IMR-90 (cell line): Measurements from ENCODE around the gene ZNF670. TPM values are rescaled to one million over a fixed set of nuclear protein-coding genes. Genes with fewer than 3 reads are reported as not detected.

Experiments
- ATAC-seq: fragments of 200-7000 bp; cut with Tn5 transposase; 2 replicates; pipeline ENCODE4 v1.9.1; 2020; ENCODE audit warnings: low read depth, mild to moderate bottlenecking, moderate library complexity
- BruUV-seq: library from RNA; stranded (reverse); fragments of 400-500 nt; replicated peaks from 2 replicates; lab custom pipeline; 2021; lab: Mats Ljungman, UMichigan
- CTCF ChIA-PET: fragments of 300-600 bp; formaldehyde crosslinking; extraction: SDS; loops from one replicate; lab custom pipeline; 2021; ENCODE audit warnings: antibody characterized with exemption; lab: Yijun Ruan, JAX
- POLR2A ChIA-PET: fragments of 300-600 bp; sonication (Branson Sonifier 250); formaldehyde crosslinking; loops from one replicate; lab custom pipeline; 2022; ENCODE audit warnings: antibody characterized with exemption; ENCODE audit not compliant: unreplicated experiment; lab: Charles Lee
- DNase-seq: peaks from one replicate; pipeline ENCODE4 v3.0.0; 2013
- H2AFZ ChIP-seq: replicated peaks from 2 replicates; pipeline ENCODE3; 2013; ENCODE audit warnings: low read length, mild to moderate bottlenecking; ENCODE audit not compliant: poor library complexity
- H2AK5ac ChIP-seq: 2 replicates; pipeline ENCODE4 v1.6.1; 2013; ENCODE audit warnings: low read depth, low read length, inconsistent platforms
- H2AK9ac ChIP-seq: replicated peaks from 2 replicates; pipeline ENCODE3; 2013; ENCODE audit warnings: mild to moderate bottlenecking, low read depth, low read length, moderate library complexity; ENCODE audit not compliant: poor library complexity
- H2BK120ac ChIP-seq: 2 replicates; pipeline ENCODE4 v1.6.1; 2013; ENCODE audit warnings: low read depth, low read length, inconsistent platforms
- H2BK15ac ChIP-seq: 3 replicates; pipeline ENCODE4 v1.6.1; 2013; ENCODE audit warnings: low read depth, low read length, inconsistent platforms
- H2BK20ac ChIP-seq: 2 replicates; pipeline ENCODE4 v1.6.1; 2013; ENCODE audit warnings: low read depth, mild to moderate bottlenecking, inconsistent platforms, low read length, moderate library complexity
- H2BK5ac ChIP-seq: 2 replicates; pipeline ENCODE4 v1.6.1; 2013; ENCODE audit warnings: mild to moderate bottlenecking, low read depth, low read length, inconsistent platforms; ENCODE audit not compliant: poor library complexity, severe bottlenecking
- H3K14ac ChIP-seq: replicated peaks from 2 replicates; pipeline ENCODE4 v1.6.1; 2013; ENCODE audit warnings: low read depth, low read length, inconsistent platforms
- H3K18ac ChIP-seq: 2 replicates; pipeline ENCODE4 v1.6.1; 2013; ENCODE audit warnings: low read depth, low read length, control low read depth
- H3K23ac ChIP-seq: 2 replicates; pipeline ENCODE4 v1.6.1; 2013; ENCODE audit warnings: low read depth, low read length, inconsistent platforms
- H3K27ac ChIP-seq: 2 replicates; pipeline ENCODE4 v1.5.1; 2013; ENCODE audit warnings: mild to moderate bottlenecking, control low read depth, low read length; ENCODE audit not compliant: insufficient read depth
- H3K27me3 ChIP-seq: 2 replicates; pipeline ENCODE4 v1.6.1; 2013; ENCODE audit warnings: low read length; ENCODE audit not compliant: control insufficient read depth, insufficient read depth
- H3K36me3 ChIP-seq: 2 replicates; pipeline ENCODE4 v1.6.1; 2013; ENCODE audit warnings: low read length, mixed read lengths; ENCODE audit not compliant: control insufficient read depth, insufficient read depth
- H3K4ac ChIP-seq: 2 replicates; pipeline ENCODE4 v1.6.1; 2013; ENCODE audit warnings: low read depth, low read length, inconsistent platforms
- H3K4me1 ChIP-seq: 2 replicates; pipeline ENCODE4 v1.6.1; 2013; ENCODE audit warnings: low read length, mixed read lengths; ENCODE audit not compliant: control insufficient read depth, insufficient read depth
- H3K4me2 ChIP-seq: 2 replicates; pipeline ENCODE4 v1.6.1; 2013; ENCODE audit warnings: low read depth, mild to moderate bottlenecking, control low read depth, low read length, moderate library complexity
- H3K4me3 ChIP-seq: 2 replicates; pipeline ENCODE4 v1.5.1; 2013; ENCODE audit warnings: low read depth, mild to moderate bottlenecking, control low read depth, low read length, moderate library complexity; ENCODE audit not compliant: insufficient read depth
- H3K56ac ChIP-seq: 2 replicates; pipeline ENCODE4 v1.6.1; 2013; ENCODE audit warnings: low read length, inconsistent platforms; ENCODE audit not compliant: insufficient read depth; ENCODE audit errors: extremely low read depth
- H3K79me1 ChIP-seq, 2 experiments: 2 replicates each; pipeline ENCODE4 v1.6.1; 2013; ENCODE audit warnings: low read length in 2 of 2, inconsistent platforms in 1 of 2, low read depth in 1 of 2
- H3K9ac ChIP-seq: 2 replicates; pipeline ENCODE4 v1.6.1; 2013; ENCODE audit warnings: low read depth, low read length, control low read depth
- H3K9me1 ChIP-seq: 2 replicates; pipeline ENCODE4 v1.6.1; 2013; ENCODE audit warnings: low read length, inconsistent platforms; ENCODE audit not compliant: insufficient read depth
- H3K9me3 ChIP-seq: 2 replicates; pipeline ENCODE4 v1.6.1; 2013; ENCODE audit warnings: low read length; ENCODE audit not compliant: control insufficient read depth, insufficient read depth
- H4K20me1 ChIP-seq: 2 replicates; pipeline ENCODE4 v1.6.1; 2013; ENCODE audit warnings: low read length, inconsistent platforms; ENCODE audit not compliant: insufficient read depth
- H4K5ac ChIP-seq: 2 replicates; pipeline ENCODE4 v1.6.1; 2013; ENCODE audit warnings: mild to moderate bottlenecking, low read depth, low read length, control low read depth
- H4K8ac ChIP-seq, 2 experiments: 2 replicates each; pipeline ENCODE4 v1.6.1; 2013; ENCODE audit warnings: low read depth in 2 of 2, low read length in 2 of 2, control low read depth in 1 of 2, inconsistent platforms in 1 of 2
- H4K91ac ChIP-seq: 2 replicates; pipeline ENCODE4 v1.6.1; 2013; ENCODE audit warnings: low read depth, low read length, inconsistent platforms; ENCODE audit not compliant: insufficient read depth
- BHLHE40 ChIP-seq: fragments of 150-350 bp; IDR thresholded peaks from 2 replicates; pipeline ENCODE4 v1.6.1; 2016; ENCODE audit warnings: mild to moderate bottlenecking, low read depth, low read length
- CEBPB ChIP-seq: IDR thresholded peaks from 2 replicates; pipeline ENCODE4 v1.6.1; 2012; ENCODE audit warnings: low read depth, low read length, improper control_type of control experiment
- ELK1 ChIP-seq: fragments of 150-350 bp; IDR thresholded peaks from 2 replicates; pipeline ENCODE4 v1.6.1; 2016; ENCODE audit warnings: low read depth, mild to moderate bottlenecking, low read length, moderate library complexity, borderline replicate concordance
- FOS ChIP-seq: fragments of 150-350 bp; IDR thresholded peaks from 2 replicates; pipeline ENCODE4 v1.6.1; 2016; ENCODE audit warnings: low read depth, low read length
- MAFK ChIP-seq: IDR thresholded peaks from 2 replicates; pipeline ENCODE4 v1.6.1; 2012; ENCODE audit warnings: low read depth, low read length, improper control_type of control experiment
- MXI1 ChIP-seq: IDR thresholded peaks from 2 replicates; pipeline ENCODE4 v1.6.1; 2012; ENCODE audit warnings: low read depth, mild to moderate bottlenecking, low read length, moderate library complexity, borderline replicate concordance
- POLR2A ChIP-seq: IDR thresholded peaks from 2 replicates; pipeline ENCODE4 v1.6.1; 2012; ENCODE audit warnings: mild to moderate bottlenecking, low read depth, low read length
- RAD21 ChIP-seq: IDR thresholded peaks from 2 replicates; pipeline ENCODE4 v1.6.1; 2012; ENCODE audit warnings: low read length, improper control_type of control experiment
- RFX5 ChIP-seq: IDR thresholded peaks from 2 replicates; pipeline ENCODE4 v1.8.0; 2012; ENCODE audit warnings: low read depth, mild to moderate bottlenecking, low read length, moderate library complexity
- SMC3 ChIP-seq: fragments of 150-350 bp; IDR thresholded peaks from 2 replicates; pipeline ENCODE4 v1.6.1; 2016; ENCODE audit warnings: low read depth, mild to moderate bottlenecking, antibody characterized with exemption, low read length, moderate library complexity
- USF2 ChIP-seq: fragments of 150-350 bp; IDR thresholded peaks from 2 replicates; pipeline ENCODE4 v1.6.1; 2017; ENCODE audit warnings: mild to moderate bottlenecking, antibody characterized with exemption, low read length, low read depth
- WGBS, 2 experiments: methylation state at CpG; one replicate each; pipeline versions ENCODE4 v1.1.5 to v1.1.7; 2013; ENCODE audit warnings: missing lambda C conversion rate in 2 of 2; ENCODE audit not compliant: insufficient read length in 1 of 2; ENCODE audit errors: extremely low coverage in 2 of 2; 5-methylcytosine and 5-hydroxymethylcytosine counted together
- dilution Hi-C: fragments of 300-500 bp; cut with HindIII; formaldehyde crosslinking; loops from one replicate; pipeline ENCODE4 v1.14.3; 2018; ENCODE audit warnings: low sequenced_read_pairs; ENCODE audit not compliant: unreplicated experiment
- in situ Hi-C: fragments of 300-500 bp; cut with MboI; formaldehyde crosslinking; loops from 3 replicates; pipeline ENCODE4 v1.14.3; 2019; ENCODE audit warnings: low sequenced_read_pairs, inconsistent platforms, mixed read lengths
- intact Hi-C: fragments of 100-400 bp; cut with micrococcal nuclease; formaldehyde crosslinking; loops from 2 replicates; pipeline ENCODE4 v1.10.0; 2022
- polyA plus RNA-seq, 3 experiments: library from polyadenylated mRNA; depleted of rRNA; stranded (reverse); fragments of >200 nt; gene quantifications; 2 replicates each; pipeline ENCODE4 v1.2.3, GENCODE V29; 2012; ENCODE audit warnings: low replicate concordance in 1 of 3
- total RNA-seq: library from RNA; depleted of rRNA; stranded (reverse); fragments of >200 nt; gene quantifications from 2 replicates; pipeline ENCODE4 v1.2.3, GENCODE V29; 2012

The ZNF670 gene
- total and polyA plus RNA-seq, 2 of the 4 experiments (the other 2 are of a cell fraction), result 1.8 to 4.5 TPM

- intact Hi-C loops, result no loop called here
- peaks cover 42% of the 10 kb centered on the region for H3K9me3 ChIP-seq
- BruUV-seq, result no TSS peak
These were observed 30.9 kb downstream of the ZNF670 start for GRCh38 chr1:247047702-247048101.

More at GRCh38 chr1:247047702-247048101, 30.9 kb downstream of the ZNF670 start:
- in situ Hi-C loops, result no loop called here
- no peak overlapping the region for H2BK20ac ChIP-seq
- no peak overlapping the region for H3K4ac ChIP-seq
- no peak overlapping the region for H2AK5ac ChIP-seq
- no peaks in the 10 kb centered on the region for H3K27me3 ChIP-seq
- H3K79me1 ChIP-seq, result peaks cover 0 to 8% of the 10 kb centered on the region in 2 experiments; a peak in 2 of 4 replicates
- CTCF ChIA-PET, result no interaction called here
- H3K36me3 ChIP-seq, result no peaks in the 10 kb centered on the region
- no peak overlapping the region for H3K4me2 ChIP-seq
- H3K23ac ChIP-seq, result no peak overlapping the region
- H4K91ac ChIP-seq, result no peak overlapping the region
- no peak overlapping the region for H3K9ac ChIP-seq
- dilution Hi-C loops, result no loop called here
- H2AK9ac ChIP-seq, result no peak overlapping the region
- H3K18ac ChIP-seq, result no peak overlapping the region
- TF ChIP-seq CEBPB (no peak), MXI1 (no peak), ELK1 (no peak), RFX5 (no peak), USF2 (no peak), POLR2A (no peak), MAFK (no peak), BHLHE40 (no peak), RAD21 (no peak), FOS (no peak), SMC3 (no peak)
- H3K9me1 ChIP-seq, result no peaks in the 10 kb centered on the region
- ATAC-seq (no peak), DNase-seq (no peak)
- H3K4me3 ChIP-seq, result no peak overlapping the region
- POLR2A ChIA-PET, result no interaction called here
- H3K4me1 ChIP-seq, result no peaks in the 10 kb centered on the region
- no peak overlapping the region for H4K5ac ChIP-seq
- H3K14ac ChIP-seq, result no peak overlapping the region
- no peak overlapping the region for H2BK5ac ChIP-seq
- H4K8ac ChIP-seq, result no peak overlapping the region
- no peak overlapping the region for H2AFZ ChIP-seq
- no peak overlapping the region for H2BK120ac ChIP-seq
- no peaks in the 10 kb centered on the region for H4K20me1 ChIP-seq
- no CpG with 5 or more reads among the region's 2 CpGs for WGBS, 2 experiments
- H3K56ac ChIP-seq, result no peak overlapping the region
- no peak overlapping the region for H3K27ac ChIP-seq
- no peak overlapping the region for H2BK15ac ChIP-seq
